ENCODE data around the gene WDFY4. TPM values are rescaled to one million over a fixed set of nuclear protein-coding genes. Genes with fewer than 3 reads are reported as not detected.

Gene WDFY4
- total and polyA plus RNA-seq, 8 donors: 0.15 to 8.0 (median 2.7) TPM

DNA sequence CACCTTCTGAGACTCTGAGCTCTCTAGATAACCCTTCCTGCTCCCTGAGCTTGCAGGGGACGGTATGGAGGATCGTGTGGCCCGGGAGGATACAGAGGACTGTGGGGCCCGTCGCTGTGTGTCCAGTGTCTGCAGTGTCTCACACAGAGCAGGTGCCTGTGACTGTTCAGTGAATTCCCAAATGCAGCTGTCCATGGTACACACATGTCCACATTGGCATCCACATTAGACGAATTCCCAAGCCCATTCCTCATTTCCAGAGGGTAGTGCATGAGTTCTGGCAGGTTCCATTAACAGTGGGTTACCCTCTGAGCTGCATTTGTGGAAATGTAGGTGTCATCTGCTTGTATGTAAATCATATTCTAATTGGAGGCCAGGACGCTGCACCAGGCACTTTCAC lies 39.5 kb downstream of the WDFY4 start:
- DNase-seq: no peak
- Histone ChIP-seq H3K27me3 (peaks cover 0 to 5% (median 0%) of the 10 kb centered on the region in 3 donors), H3K4me1 (no peaks in the 10 kb centered on the region), H3K27ac (no peak overlapping the region), H3K4me3 (no peak overlapping the region), H3K36me3 (no peaks in the 10 kb centered on the region), H3K9me3 (no peaks in the 10 kb centered on the region)
- TF ChIP-seq, protein P1, sequence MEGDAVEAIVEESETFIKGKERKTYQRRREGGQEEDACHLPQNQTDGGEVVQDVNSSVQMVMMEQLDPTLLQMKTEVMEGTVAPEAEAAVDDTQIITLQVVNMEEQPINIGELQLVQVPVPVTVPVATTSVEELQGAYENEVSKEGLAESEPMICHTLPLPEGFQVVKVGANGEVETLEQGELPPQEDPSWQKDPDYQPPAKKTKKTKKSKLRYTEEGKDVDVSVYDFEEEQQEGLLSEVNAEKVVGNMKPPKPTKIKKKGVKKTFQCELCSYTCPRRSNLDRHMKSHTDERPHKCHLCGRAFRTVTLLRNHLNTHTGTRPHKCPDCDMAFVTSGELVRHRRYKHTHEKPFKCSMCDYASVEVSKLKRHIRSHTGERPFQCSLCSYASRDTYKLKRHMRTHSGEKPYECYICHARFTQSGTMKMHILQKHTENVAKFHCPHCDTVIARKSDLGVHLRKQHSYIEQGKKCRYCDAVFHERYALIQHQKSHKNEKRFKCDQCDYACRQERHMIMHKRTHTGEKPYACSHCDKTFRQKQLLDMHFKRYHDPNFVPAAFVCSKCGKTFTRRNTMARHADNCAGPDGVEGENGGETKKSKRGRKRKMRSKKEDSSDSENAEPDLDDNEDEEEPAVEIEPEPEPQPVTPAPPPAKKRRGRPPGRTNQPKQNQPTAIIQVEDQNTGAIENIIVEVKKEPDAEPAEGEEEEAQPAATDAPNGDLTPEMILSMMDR (IDR thresholded peaks at IDR 0.05): no peak
- TF ChIP-seq POLR2AphosphoS5 (IDR thresholded peaks at IDR 0.05) (no peak), POLR2A (IDR thresholded peaks at IDR 0.05) (no peak), EP300 (IDR thresholded peaks at IDR 0.05) (no peak)
- intact Hi-C loops (cut with DNase I; ENCODE audit: low total_unique reads): no loop called here
- 52 to 70% (median 63%) methylated on average over 7 of the region's 7 CpGs for WGBS, 5 donors

DNA sequence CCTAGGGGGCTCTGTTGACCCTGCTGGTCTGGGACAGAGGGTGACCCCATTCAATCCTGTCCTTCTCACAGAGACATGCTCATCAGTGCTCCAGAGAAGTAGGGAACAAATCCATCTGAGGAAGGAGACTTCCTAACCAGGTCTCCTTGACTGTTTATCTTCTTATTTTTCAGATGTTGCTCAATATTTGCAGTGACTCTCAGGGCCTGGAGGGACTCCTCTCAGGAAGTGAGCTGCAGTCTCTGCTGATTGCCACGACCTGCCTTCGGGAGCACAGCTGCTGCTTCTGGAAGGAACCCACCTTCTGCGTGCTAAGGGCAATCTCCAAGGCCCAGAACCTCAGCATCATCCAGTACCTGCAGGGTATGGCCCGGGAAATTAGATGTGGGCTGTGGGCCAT lies 41.0 kb downstream of the WDFY4 start:
- H3K27ac ChIP-seq: no peak overlapping the region
- 50 to 70% (median 68%) methylated on average over 2 to 4 of the region's 4 CpGs for WGBS, 5 donors
- DNase-seq: no peak
- H3K27me3 ChIP-seq: peaks cover 0 to 5% (median 0%) of the 10 kb centered on the region in 3 donors
- H3K9me3 ChIP-seq: no peaks in the 10 kb centered on the region
- H3K36me3 ChIP-seq: peaks cover 0 to 3% (median 0%) of the 10 kb centered on the region in 4 donors
- no peak overlapping the region for H3K4me3 ChIP-seq
- TF ChIP-seq POLR2A (IDR thresholded peaks at IDR 0.05): no peak
- TF ChIP-seq EP300 (IDR thresholded peaks at IDR 0.05): no peak
- TF ChIP-seq POLR2AphosphoS5 (IDR thresholded peaks at IDR 0.05): no peak
- TF ChIP-seq, protein P1 (IDR thresholded peaks at IDR 0.05): no peak
- intact Hi-C loops (cut with DNase I; ENCODE audit: low total_unique reads): no loop called here
- no peaks in the 10 kb centered on the region for H3K4me1 ChIP-seq

DNA sequence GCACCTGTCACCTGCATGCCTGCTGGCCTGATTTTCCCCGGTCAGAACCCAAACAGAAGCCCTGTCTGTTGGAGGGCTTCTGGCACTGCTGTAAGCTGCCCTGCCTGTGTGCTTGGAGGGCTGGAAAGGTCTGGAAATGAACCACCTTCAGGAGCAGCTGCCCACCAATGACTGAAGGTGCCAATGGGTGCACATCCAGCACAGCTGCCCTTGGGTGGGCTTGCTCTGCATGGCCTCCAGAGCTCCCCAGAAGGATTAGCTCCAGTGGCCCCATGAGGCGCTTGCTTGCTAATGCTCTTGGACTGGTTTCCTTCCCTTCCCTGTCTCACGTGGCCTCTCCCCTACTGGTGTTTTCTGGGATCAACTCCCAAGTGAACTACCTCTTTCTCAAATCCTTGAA lies 43.2 kb downstream of the WDFY4 start:
- Histone ChIP-seq H3K36me3 (peaks cover 0 to 3% (median 0%) of the 10 kb centered on the region in 4 donors), H3K4me3 (no peak overlapping the region), H3K4me1 (no peaks in the 10 kb centered on the region), H3K9me3 (no peaks in the 10 kb centered on the region), H3K27me3 (no peaks in the 10 kb centered on the region), H3K27ac (no peak overlapping the region)
- intact Hi-C loops (cut with DNase I; ENCODE audit: low total_unique reads): no loop called here
- TF ChIP-seq POLR2AphosphoS5 (IDR thresholded peaks at IDR 0.05) (no peak), EP300 (IDR thresholded peaks at IDR 0.05) (no peak), POLR2A (IDR thresholded peaks at IDR 0.05) (no peak)
- TF ChIP-seq, protein P1 (IDR thresholded peaks at IDR 0.05): no peak
- no peak for DNase-seq
- 70 to 85% (median 76%) methylated on average over 3 of the region's 3 CpGs for WGBS, 5 donors

DNA sequence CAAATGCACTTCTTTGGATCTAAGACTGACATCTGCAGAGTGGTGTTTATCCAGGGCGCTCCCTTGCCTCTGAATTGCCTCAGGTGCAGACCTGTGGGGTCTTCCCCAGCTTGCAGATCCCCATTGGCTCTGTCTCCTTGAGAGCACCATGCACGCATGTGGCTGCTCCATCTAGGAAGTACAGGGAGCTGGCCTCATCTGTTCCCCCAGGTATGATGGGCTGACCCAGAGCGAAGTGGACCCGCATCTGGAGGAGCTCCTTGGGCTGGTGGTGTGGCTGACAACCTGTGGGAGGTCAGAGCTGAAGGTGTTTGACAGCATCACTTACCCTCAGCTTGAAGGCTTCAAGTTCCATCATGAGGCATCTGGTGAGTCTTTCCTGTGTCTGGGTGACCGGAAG lies 44.5 kb downstream of the WDFY4 start:
- Histone ChIP-seq H3K36me3 (peaks cover 0 to 3% (median 0%) of the 10 kb centered on the region in 4 donors), H3K27me3 (no peaks in the 10 kb centered on the region), H3K9me3 (no peaks in the 10 kb centered on the region), H3K4me1 (no peaks in the 10 kb centered on the region), H3K4me3 (no peak overlapping the region), H3K27ac (no peak overlapping the region)
- no peak for DNase-seq
- TF ChIP-seq, protein P1 (IDR thresholded peaks at IDR 0.05): no peak
- intact Hi-C loops (cut with DNase I; ENCODE audit: low total_unique reads): no loop called here
- WGBS, 5 donors: 84 to 92% (median 90%) methylated on average over 4 to 5 of the region's 5 CpGs
